ENCODE results near the gene CACNB3. TPM values are rescaled to one million over a fixed set of nuclear protein-coding genes. Genes with fewer than 3 reads are reported as not detected.

The CACNB3 gene
- total RNA-seq, 2 donors from 2014 or later: 5.9 to 17.7 TPM

DNA sequence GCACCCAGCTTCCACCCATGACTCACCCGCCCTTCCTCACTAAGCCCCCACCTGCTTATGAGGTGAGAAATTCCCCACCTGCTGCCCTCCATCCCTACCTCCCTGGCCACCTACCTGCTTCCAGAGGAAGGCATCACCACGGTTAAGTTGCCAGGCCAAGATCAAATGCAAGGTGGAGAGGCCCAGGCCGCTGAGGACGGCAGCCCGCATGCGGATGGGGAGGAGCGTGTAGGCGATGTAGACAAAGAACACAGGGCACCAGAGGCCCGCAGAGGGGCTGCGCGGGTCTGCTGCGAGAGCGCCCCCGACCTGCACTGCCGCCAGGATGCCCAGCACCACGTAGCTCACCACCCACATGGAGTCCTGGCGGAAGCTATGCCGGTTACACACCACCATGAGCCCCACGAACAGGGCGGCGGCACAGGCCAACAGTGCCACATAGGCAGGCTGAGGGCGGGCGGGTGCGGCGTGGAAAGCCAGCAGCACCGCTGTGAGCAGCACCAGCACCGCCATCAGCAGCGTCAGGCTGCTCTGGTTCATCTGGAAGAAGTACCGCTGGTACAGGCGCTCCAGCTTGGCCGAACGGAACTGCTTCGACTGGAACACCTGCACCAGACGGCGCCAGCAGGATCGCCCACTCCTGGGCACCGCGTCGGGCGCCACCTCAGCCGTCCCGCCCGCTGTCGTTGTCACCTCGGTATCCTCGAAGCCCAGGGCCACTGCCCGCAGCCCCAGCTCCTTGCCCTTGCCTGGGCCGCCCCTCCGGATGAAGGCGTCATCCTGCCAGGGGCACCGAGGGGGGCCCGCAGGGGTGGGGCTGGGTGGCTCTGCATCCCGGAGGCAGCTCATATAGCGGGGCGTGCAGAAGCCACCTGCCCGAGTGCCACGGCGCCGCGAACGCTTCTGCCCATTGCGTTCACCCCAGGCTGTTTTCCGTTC, 35.6 kb upstream of the CACNB3 start:
- Mint-ChIP-seq H3K27me3 (peaks cover 20% of the 10 kb centered on the region), H3K4me1 (peaks cover 3% of the 10 kb centered on the region), H3K4me3 (no peak overlapping the region), H3K27ac (no peak overlapping the region), H3K9me3 (no peaks in the 10 kb centered on the region), H3K36me3 (ENCODE audit: low read depth) (no peaks in the 10 kb centered on the region)
- no peak for ATAC-seq (replicated peaks)

DNA sequence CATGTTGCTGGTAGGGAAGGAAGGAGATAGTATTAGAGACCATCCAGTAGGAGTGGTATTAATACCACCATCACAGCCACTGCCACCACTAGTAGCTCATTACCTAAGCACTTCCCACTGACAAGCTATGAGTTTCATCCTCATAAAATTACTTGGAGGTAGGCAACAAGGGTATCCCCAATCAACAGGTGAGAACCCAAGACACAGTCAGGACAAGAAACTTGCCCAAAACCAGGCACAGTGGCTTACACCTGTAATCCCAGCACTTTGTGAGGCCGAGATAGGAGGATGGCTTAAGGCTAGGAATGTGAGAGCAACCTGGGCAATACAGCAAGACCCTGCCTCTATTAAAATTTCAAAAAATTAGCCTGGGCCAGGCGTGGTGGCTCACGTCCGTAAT, 34.9 kb upstream of the CACNB3 start:
- H3K27ac Mint-ChIP-seq: no peak overlapping the region
- H3K4me3 Mint-ChIP-seq: no peak overlapping the region
- H3K27me3 Mint-ChIP-seq: peaks cover 27% of the 10 kb centered on the region
- peaks cover 5% of the 10 kb centered on the region for H3K4me1 Mint-ChIP-seq
- H3K36me3 Mint-ChIP-seq (ENCODE audit: low read depth): no peaks in the 10 kb centered on the region
- H3K9me3 Mint-ChIP-seq: no peaks in the 10 kb centered on the region
- ATAC-seq (replicated peaks): no peak

DNA sequence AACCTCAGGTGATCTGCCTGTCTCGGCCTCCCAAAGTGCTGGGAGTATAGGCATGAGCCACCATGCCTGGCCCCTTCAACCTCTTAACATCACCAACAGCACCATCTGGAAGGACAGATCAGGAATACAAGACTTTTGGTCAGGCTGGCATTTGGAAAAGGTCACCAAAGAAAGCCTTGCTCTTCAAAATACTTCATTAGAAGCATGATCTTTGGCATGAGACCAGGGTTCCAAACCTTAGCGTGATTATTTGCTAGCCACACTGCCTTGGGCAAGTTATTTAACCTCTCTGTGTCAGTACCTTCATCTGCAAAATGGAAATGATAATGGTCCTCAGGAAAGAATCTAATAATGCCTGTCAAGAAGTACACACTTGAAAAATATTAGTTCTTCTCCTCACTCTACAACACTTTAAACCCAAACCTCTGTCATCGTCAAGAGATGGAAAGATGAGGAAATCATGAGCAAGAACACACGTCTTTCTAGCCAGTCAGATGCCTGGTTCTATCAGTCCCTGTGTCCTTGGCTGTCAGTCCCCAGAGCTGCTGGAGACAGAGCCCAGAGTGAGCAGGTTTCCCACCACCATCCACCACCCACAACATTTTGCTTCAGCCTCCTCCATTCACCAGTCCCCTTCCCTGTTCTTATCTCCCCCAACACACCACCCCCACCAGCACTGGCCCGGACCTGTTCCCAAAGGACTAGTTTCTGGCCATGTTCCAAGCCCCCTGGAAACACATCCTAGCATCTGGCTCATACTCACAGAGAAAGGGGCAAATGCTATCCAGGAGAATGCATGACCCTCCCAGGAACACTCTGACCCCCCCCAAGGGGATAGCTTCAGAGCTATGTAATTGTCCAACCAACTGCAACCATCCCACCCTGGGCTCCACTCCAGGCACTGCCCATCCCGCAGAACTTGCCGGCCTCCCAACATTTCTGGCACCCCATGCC, 31.4 kb upstream of the CACNB3 start:
- no peak for ATAC-seq (replicated peaks)
- H3K36me3 Mint-ChIP-seq (ENCODE audit: low read depth): no peaks in the 10 kb centered on the region
- H3K4me3 Mint-ChIP-seq: peak overlapping the region; percentile 52
- H3K27me3 Mint-ChIP-seq: peaks cover 43% of the 10 kb centered on the region
- no peak overlapping the region for H3K27ac Mint-ChIP-seq
- peaks cover 5% of the 10 kb centered on the region for H3K4me1 Mint-ChIP-seq
- no peaks in the 10 kb centered on the region for H3K9me3 Mint-ChIP-seq

DNA sequence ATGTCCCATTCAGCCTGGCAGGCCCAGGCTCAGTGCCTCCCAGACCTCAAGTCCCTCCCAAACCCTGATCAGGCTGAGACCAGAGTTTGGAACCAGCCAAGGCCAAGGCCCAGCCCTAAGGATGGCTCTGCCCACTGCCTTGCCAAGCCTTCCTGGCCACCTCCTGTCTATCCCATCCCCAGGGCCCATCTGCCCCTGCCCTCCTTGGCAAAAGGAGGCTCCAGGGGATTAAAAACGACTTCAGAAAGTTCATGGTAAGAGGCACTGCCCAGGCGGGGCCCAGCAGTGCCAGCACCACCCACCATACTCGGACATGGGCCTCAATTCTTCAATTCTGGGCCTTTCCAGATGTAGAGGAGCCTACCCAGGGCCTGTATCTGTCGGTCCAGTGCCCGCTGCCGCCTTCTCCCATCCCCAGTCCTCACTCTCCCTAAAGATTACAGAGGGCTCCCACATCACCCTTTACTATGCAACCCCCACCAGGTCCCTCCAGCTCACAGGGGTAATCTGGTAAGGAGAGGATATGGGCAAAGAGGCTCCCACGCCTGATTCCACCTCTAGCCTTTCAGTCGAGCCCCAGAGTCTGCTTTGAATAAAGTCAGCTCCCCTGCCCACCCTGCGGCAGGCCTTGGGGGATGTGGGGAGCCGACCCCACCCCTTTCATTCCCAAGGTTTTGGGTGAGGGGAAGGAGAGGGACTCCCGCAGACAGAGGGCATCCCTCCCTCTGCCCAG, 30.3 kb upstream of the CACNB3 start:
- Mint-ChIP-seq H3K36me3 (ENCODE audit: low read depth) (no peaks in the 10 kb centered on the region), H3K27me3 (peaks cover 43% of the 10 kb centered on the region), H3K9me3 (no peaks in the 10 kb centered on the region), H3K4me1 (peaks cover 5% of the 10 kb centered on the region), H3K27ac (no peak overlapping the region), H3K4me3 (peak overlapping the region; percentile 52)
- ATAC-seq (replicated peaks): no peak

DNA sequence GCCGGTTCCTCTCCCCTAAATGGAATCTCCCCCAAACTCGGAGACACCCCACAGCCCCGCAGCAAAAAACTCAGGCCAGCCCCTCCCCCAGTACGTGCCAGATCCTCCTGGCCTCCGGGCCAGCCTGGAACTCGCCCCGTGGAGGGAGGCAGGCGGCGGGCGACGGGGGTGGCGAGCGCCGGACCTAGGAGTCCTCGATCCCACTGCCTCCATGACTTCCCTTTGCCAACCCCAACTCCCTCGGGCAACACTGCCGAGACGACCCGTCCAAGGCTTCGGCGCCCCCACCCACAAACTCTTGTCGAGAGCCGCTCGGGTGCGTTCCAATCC, 29.8 kb upstream of the CACNB3 start:
- no peak for ATAC-seq (replicated peaks)
- Mint-ChIP-seq H3K27me3 (peaks cover 43% of the 10 kb centered on the region), H3K27ac (no peak overlapping the region), H3K4me1 (peaks cover 5% of the 10 kb centered on the region), H3K36me3 (ENCODE audit: low read depth) (no peaks in the 10 kb centered on the region), H3K9me3 (no peaks in the 10 kb centered on the region), H3K4me3 (peak overlapping the region; percentile 52)

DNA sequence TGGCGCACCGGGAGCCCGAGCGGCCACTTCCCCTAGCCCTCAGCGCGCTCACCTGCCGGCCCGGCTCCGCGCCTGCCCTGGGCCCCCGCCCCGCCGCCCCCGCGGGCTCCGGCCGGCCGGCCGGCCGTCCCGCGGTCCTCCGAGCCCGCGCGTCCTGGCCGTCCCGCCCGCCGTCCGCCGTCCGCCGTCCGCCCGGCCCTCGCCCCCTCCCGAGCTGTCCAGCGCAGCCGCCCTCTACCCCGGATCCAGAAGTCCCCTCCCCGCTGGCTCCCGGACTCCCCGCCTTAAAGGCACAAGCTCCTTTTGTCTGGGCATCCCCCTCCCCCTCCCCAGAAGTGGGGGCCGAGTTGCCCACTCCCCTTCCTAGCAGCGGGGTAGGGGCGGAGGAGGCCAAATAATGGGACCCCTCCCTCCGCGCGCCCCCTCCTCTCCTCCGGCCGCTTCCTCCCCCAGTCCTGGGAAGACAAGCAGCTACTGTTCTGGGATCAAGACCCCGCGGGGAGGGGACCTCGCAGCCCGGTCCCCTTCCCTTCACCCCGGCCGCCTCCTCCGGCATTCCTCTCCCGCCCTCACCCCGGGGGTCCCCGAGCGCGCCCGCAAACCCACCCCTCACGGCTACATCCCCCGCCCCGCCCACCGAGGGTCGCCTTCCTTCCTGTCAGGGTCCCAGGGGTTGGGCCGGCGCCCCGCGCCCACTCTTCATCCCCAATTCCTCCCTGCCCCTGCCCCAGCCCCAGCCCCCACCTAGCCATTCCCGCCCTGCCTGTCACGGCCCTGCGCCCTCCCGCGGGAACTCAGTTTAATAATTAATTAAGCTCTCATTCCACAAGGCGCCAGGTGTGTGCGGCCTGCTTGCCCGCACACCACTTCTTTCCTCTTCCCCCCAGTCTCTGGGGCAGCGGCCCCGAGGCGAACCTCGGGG, 29.2 kb upstream of the CACNB3 start, which contains the start of gene ADCY6:
ADCY6 (minus strand) TSS at position 236 of the 922 bp plus-strand sequence. CDS start 5,655 bp downstream, outside the sequence.
- peaks cover 5% of the 10 kb centered on the region for H3K4me1 Mint-ChIP-seq
- peak; percentile 37 for ATAC-seq (replicated peaks)
- no peak within 1 kb of the TSS for H3K27ac Mint-ChIP-seq
- H3K9me3 Mint-ChIP-seq: no peaks in the 10 kb centered on the region
- no peaks in the 10 kb centered on the region for H3K36me3 Mint-ChIP-seq (ENCODE audit: low read depth)
- H3K4me3 Mint-ChIP-seq: peak within 1 kb of the TSS; percentile 52
- peaks cover 43% of the 10 kb centered on the region for H3K27me3 Mint-ChIP-seq

DNA sequence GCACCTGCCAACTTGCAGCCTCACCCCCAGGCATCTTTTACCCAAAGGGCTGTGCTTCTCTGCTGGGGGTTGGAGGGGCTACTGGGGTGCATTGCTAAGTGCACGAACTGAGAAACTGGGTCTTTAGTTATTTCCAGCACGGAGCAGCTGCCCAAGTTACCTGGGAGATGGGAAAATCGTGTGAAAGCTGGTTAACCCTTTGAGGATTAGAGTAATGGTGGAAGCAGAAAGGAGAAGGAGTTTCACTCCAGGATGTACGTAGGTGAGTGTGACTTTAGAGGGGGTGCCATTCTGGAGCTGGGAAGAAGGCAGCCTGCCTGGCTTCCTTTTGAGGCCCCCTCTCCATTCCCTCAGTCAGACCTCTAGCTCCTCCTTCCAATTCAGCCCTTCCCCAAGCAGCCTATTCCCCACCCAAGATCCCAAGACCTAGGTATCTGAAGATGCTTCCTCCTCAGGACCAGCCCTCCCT, 28.4 kb upstream of the CACNB3 start:
- Mint-ChIP-seq H3K4me3 (peak overlapping the region; percentile 52), H3K27me3 (peaks cover 43% of the 10 kb centered on the region), H3K4me1 (peaks cover 5% of the 10 kb centered on the region), H3K9me3 (no peaks in the 10 kb centered on the region), H3K36me3 (ENCODE audit: low read depth) (no peaks in the 10 kb centered on the region), H3K27ac (no peak overlapping the region)
- ATAC-seq (replicated peaks): no peak

DNA sequence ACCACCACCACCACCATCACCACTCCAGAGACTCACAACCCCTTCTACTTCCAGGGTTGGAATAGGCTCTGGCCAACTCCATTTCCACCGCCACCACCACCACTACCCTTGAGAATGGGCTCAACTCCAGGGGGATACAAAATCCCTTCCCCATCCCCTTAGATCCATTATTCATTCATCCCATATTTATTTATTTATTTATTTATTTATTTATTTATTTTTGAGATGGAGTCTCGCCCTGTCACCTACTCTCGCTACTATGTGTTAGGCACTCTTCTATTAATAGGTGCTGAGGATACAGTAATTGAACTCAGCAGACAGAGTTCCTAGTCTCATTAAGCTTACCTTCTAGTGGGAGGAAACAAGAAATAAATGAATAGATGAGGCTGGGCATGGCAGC, 24.6 kb upstream of the CACNB3 start:
- peaks cover 18% of the 10 kb centered on the region for H3K27me3 Mint-ChIP-seq
- no peaks in the 10 kb centered on the region for H3K9me3 Mint-ChIP-seq
- no peak overlapping the region for H3K4me3 Mint-ChIP-seq
- no peak for ATAC-seq (replicated peaks)
- no peaks in the 10 kb centered on the region for H3K36me3 Mint-ChIP-seq (ENCODE audit: low read depth)
- no peak overlapping the region for H3K27ac Mint-ChIP-seq
- no peaks in the 10 kb centered on the region for H3K4me1 Mint-ChIP-seq

DNA sequence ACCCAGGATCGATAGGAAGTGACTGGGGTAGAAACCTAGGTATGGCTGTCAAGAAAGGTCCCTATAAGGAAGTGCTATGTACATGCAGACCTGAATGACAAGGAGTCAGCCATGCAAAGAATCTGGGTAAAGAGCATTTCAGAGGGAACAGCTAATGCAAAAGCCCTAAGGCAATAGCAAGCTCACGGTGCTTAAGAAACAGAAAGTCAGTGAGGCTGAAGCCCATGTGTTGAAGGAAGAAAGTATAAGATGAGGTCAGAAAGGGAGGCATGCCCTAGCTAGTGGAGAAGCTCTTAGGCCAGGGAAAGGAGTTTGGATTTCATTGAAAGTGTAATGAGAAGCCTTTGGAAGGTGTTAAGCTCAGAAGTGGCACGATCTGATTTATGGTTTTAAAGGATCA, 23.4 kb upstream of the CACNB3 start:
- Mint-ChIP-seq H3K36me3 (ENCODE audit: low read depth) (no peaks in the 10 kb centered on the region), H3K27me3 (peaks cover 12% of the 10 kb centered on the region), H3K27ac (no peak overlapping the region), H3K9me3 (no peaks in the 10 kb centered on the region), H3K4me1 (no peaks in the 10 kb centered on the region), H3K4me3 (no peak overlapping the region)
- no peak for ATAC-seq (replicated peaks)

DNA sequence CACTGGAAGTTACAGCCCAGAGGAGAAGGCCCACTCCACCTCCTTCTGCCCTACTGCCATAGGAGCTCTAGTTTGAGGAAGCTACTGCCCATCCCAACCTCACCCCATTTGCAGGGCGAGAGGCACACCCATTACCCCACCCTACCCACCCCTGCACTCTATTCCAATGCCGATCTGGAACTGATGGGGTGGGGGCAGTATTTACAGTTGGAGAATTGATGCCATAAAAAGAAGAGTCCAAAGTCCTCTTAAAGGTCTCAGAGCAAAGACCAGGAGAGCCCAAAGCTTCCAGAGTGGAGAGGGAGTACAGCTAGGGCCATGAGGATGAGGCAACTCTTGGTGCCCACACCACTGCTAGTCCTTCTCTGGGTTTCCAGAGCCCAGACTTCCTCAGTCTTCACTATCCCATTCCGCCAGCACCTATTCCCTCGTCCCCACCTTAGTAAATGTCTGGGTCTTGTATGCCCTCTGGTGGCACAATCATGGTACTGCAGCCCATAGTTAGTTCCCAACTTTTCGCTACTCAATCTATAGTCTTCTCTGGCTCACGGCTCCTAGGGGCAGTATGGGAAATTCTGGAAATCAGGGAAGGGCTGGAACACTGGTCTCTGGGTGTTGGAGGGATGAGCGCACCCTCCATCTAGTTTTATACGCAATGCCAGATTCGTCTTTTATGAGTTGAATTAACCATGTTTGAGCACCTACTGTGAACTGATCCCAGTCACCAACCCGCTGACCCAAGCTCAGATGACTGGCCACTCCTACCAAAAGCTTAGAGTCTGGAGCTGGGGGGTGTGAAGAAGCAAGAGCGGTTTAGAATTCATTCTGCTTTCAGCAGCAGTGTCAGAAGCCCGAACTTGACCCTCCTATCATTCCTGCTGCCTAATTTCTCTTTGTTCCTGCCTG, 22.5 kb upstream of the CACNB3 start:
- H3K4me1 Mint-ChIP-seq: no peaks in the 10 kb centered on the region
- H3K36me3 Mint-ChIP-seq (ENCODE audit: low read depth): no peaks in the 10 kb centered on the region
- H3K27ac Mint-ChIP-seq: no peak overlapping the region
- no peak overlapping the region for H3K4me3 Mint-ChIP-seq
- H3K27me3 Mint-ChIP-seq: peaks cover 4% of the 10 kb centered on the region
- ATAC-seq (replicated peaks): peak; percentile 73
- H3K9me3 Mint-ChIP-seq: no peaks in the 10 kb centered on the region

DNA sequence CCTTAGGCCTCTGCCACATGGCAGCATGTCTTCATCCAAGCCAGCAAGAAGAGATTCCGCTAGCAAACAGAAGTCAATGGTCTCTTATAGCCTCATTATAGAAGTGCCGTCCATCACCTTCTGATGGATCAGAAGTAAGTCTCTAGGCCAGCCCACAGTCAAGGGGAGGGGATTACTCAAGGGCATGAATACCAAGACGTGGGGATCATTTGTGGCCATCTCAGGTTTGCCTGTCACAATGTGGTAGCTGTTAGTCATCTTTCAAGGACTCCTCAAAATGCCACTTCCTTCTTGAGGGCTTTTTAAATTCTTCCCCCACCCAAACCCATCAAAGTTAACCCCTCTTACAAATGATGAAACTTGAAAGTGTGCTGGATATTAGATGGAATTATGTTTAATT, 21.3 kb upstream of the CACNB3 start:
- Mint-ChIP-seq H3K4me1 (no peaks in the 10 kb centered on the region), H3K4me3 (no peak overlapping the region), H3K9me3 (no peaks in the 10 kb centered on the region), H3K27ac (no peak overlapping the region), H3K36me3 (ENCODE audit: low read depth) (no peaks in the 10 kb centered on the region), H3K27me3 (peaks cover 4% of the 10 kb centered on the region)
- ATAC-seq (replicated peaks): peak; percentile 92

DNA sequence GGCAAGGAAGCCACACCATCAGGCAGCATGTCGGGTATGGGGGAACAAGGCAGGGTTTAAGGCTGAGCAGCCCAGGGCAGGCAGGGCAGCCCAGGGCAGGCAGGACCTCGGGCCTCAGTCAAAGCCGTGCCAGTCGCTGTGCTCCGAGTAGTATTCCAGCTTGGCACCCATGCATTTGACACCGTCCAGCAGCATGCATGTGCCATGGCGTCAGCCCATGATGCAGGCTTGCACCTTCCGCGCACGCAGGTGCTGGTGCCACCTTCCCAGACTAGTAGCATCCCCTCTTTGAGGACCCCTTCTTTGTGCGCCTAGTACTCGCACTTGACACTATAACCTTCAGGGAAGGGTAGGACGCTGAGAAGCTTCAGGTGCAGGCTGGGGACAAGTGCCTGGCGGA, 17.8 kb upstream of the CACNB3 start:
- Mint-ChIP-seq H3K9me3 (no peaks in the 10 kb centered on the region), H3K4me3 (no peak overlapping the region), H3K4me1 (peaks cover 5% of the 10 kb centered on the region), H3K27ac (no peak overlapping the region), H3K27me3 (no peaks in the 10 kb centered on the region), H3K36me3 (ENCODE audit: low read depth) (no peaks in the 10 kb centered on the region)
- ATAC-seq (replicated peaks): no peak

All from activated T-helper 17 cell treated with anti-CD3 and anti-CD28 coated beads, Interleukin-2, amount 50 U/mL, for 72 hours (primary cell).